NCI-H1092 (cell line): ENCODE measurements around the gene STK17A.
"Not testable (repeated sequence)": the region's sequence is repeated elsewhere in the genome, so short reads cannot be mapped to it uniquely, and the experiment has no call there.

Experiments used
- DNase-seq: peaks from one replicate; lab custom pipeline; 2025; lab: John Stamatoyannopoulos, UW

The STK17A gene

GRCh38 chr7:43658718-43659548, 76.0 kb downstream of the STK17A start:
- DNase-seq = no peak

GRCh38 chr7:43659549-43659896, 76.6 kb downstream of the STK17A start:
- no peak for DNase-seq

GRCh38 chr7:43660141-43660540, 77.2 kb downstream of the STK17A start:
- no peak for DNase-seq

- no peak for DNase-seq
Measured at GRCh38 chr7:43664681-43665080, 81.8 kb downstream of the STK17A start.

GRCh38 chr7:43666938-43667337, 84.0 kb downstream of the STK17A start:
- DNase-seq = no peak

GRCh38 chr7:43668035-43668434, 85.1 kb downstream of the STK17A start:
- no peak for DNase-seq

GRCh38 chr7:43669286-43670081, 86.6 kb downstream of the STK17A start:
- DNase-seq = no peak

- DNase-seq = no peak
Measured at GRCh38 chr7:43671521-43671920, 88.6 kb downstream of the STK17A start.

- DNase-seq = not testable (repeated sequence)
Measured at GRCh38 chr7:43673243-43673976, 90.5 kb downstream of the STK17A start.

- no peak for DNase-seq
Measured at GRCh38 chr7:43674559-43675436, 91.9 kb downstream of the STK17A start.
